Fibroblast of villous mesenchyme (primary cell): ENCODE results near the gene PTPRM. TPM values are rescaled to one million over a fixed set of nuclear protein-coding genes. Genes with fewer than 3 reads are reported as not detected.
A peak's percentile ranks its signal among the peaks of the same experiment; 100 is the strongest.

Source experiments
- DNase-seq: peaks from one replicate; pipeline ENCODE4 v3.0.0-alpha.2; 2010; ENCODE audit warnings: low read depth
- H3K4me3 ChIP-seq: 2 replicates; pipeline ENCODE4 v1.5.1; 2011; ENCODE audit warnings: low read depth, mild to moderate bottlenecking, low read length
- CTCF ChIP-seq: IDR thresholded peaks from 2 replicates; pipeline ENCODE4 v1.5.1; 2012; ENCODE audit warnings: low read depth, mild to moderate bottlenecking, low read length; ENCODE audit not compliant: insufficient read depth
- total RNA-seq: library from RNA; depleted of rRNA; stranded (reverse); fragments of >200 nt; gene quantifications from 2 replicates; pipeline ENCODE4 v1.2.3, GENCODE V29; 2012

PTPRM gene
- total RNA-seq, 1 donor: 56.1 TPM

- H3K4me3 ChIP-seq: no peak overlapping the region
- DNase-seq: no peak
- no peak for TF ChIP-seq CTCF
Observed at GRCh38 chr18:7532942-7533341, 34.2 kb upstream of the PTPRM start.

GRCh38 chr18:7535436-7536205 is 31.5 kb upstream of the PTPRM start:
- TF ChIP-seq CTCF: no peak
- DNase-seq: no peak
- no peak overlapping the region for H3K4me3 ChIP-seq

GRCh38 chr18:7537145-7537544 is 30.0 kb upstream of the PTPRM start:
- no peak for TF ChIP-seq CTCF
- no peak for DNase-seq
- no peak overlapping the region for H3K4me3 ChIP-seq

- H3K4me3 ChIP-seq: no peak overlapping the region
- TF ChIP-seq CTCF: no peak
- DNase-seq: no peak
Observed at GRCh38 chr18:7541835-7542234, 25.3 kb upstream of the PTPRM start.

GRCh38 chr18:7544686-7545085 is 22.4 kb upstream of the PTPRM start:
- no peak for DNase-seq
- H3K4me3 ChIP-seq: no peak overlapping the region
- TF ChIP-seq CTCF: no peak

GRCh38 chr18:7545734-7546133 is 21.4 kb upstream of the PTPRM start:
- TF ChIP-seq CTCF: no peak
- H3K4me3 ChIP-seq: no peak overlapping the region
- DNase-seq: peak; percentile 63

GRCh38 chr18:7548221-7548620 is 18.9 kb upstream of the PTPRM start:
- no peak for TF ChIP-seq CTCF

More at GRCh38 chr18:7548221-7548620, 18.9 kb upstream of the PTPRM start:
- no peak for DNase-seq
- H3K4me3 ChIP-seq: no peak overlapping the region
